Choroid plexus epithelial cell (primary cell): ENCODE results near the gene BTBD2.
A peak's percentile ranks its signal among the peaks of the same experiment; 100 is the strongest.

Source experiments
- DNase-seq: peaks from one replicate; pipeline ENCODE4 v3.0.0-alpha.2; 2010; ENCODE audit warnings: low read depth
- H3K4me3 ChIP-seq: 2 replicates; pipeline ENCODE4 v1.5.1; 2011; ENCODE audit warnings: low read depth, mild to moderate bottlenecking, control low read depth, low read length, moderate library complexity
- CTCF ChIP-seq: conservative IDR thresholded peaks from 2 replicates; pipeline ENCODE4 v1.5.1; 2011; ENCODE audit warnings: low read depth, mild to moderate bottlenecking, control low read depth, inconsistent platforms, low read length, moderate library complexity

The BTBD2 gene

GRCh38 chr19:2061495-2062388 is 46.2 kb upstream of the BTBD2 start:
- no peak for TF ChIP-seq CTCF
- peak; percentile 99 for DNase-seq
- H3K4me3 ChIP-seq, result peak overlapping the region; percentile 61

GRCh38 chr19:2060884-2061494 is 45.5 kb upstream of the BTBD2 start:
- TF ChIP-seq CTCF, result no peak
- DNase-seq, result peak; percentile 90
- H3K4me3 ChIP-seq, result peak overlapping the region; percentile 49

- TF ChIP-seq CTCF, result no peak
- peak; percentile 85 for DNase-seq
- no peak overlapping the region for H3K4me3 ChIP-seq
Observed at GRCh38 chr19:2059422-2060201, 44.1 kb upstream of the BTBD2 start.

GRCh38 chr19:2058570-2059421 is 43.3 kb upstream of the BTBD2 start:
- H3K4me3 ChIP-seq, result no peak overlapping the region
- DNase-seq, result no peak
- no peak for TF ChIP-seq CTCF

- no peak overlapping the region for H3K4me3 ChIP-seq
- no peak for DNase-seq
- TF ChIP-seq CTCF, result no peak
Observed at GRCh38 chr19:2057484-2058469, 42.3 kb upstream of the BTBD2 start.
